Fibroblast of skin of scalp (primary cell): ENCODE data around the gene VEGFA.

Source experiments
- DNase-seq: peaks from one replicate; pipeline ENCODE4 v3.0.0-alpha.2; 2013

Gene VEGFA

GRCh38 chr6:43760210-43761168, 9.5 kb upstream of the VEGFA start:
- no peak for DNase-seq

- no peak for DNase-seq
Observed at GRCh38 chr6:43761666-43762409, 8.2 kb upstream of the VEGFA start.

- no peak for DNase-seq
Observed at GRCh38 chr6:43762410-43762768, 7.6 kb upstream of the VEGFA start.

- DNase-seq = peak; percentile 79
Observed at GRCh38 chr6:43762966-43763695, 6.9 kb upstream of the VEGFA start.

GRCh38 chr6:43763812-43764522, 6.0 kb upstream of the VEGFA start:
- DNase-seq = no peak

GRCh38 chr6:43764772-43765171, 5.2 kb upstream of the VEGFA start:
- no peak for DNase-seq

GRCh38 chr6:43765776-43766499, 4.1 kb upstream of the VEGFA start:
- no peak for DNase-seq

GRCh38 chr6:43766500-43766853, 3.5 kb upstream of the VEGFA start:
- DNase-seq = no peak

- DNase-seq = no peak
Observed at GRCh38 chr6:43766964-43767461, 3.0 kb upstream of the VEGFA start.

- no peak for DNase-seq
Observed at GRCh38 chr6:43767553-43768505, 2.2 kb upstream of the VEGFA start.

GRCh38 chr6:43768506-43768860, 1.5 kb upstream of the VEGFA start:
- DNase-seq = no peak

GRCh38 chr6:43768983-43769525, 957 bp upstream of the VEGFA start:
- peak; percentile 97 for DNase-seq

- no peak for DNase-seq
Observed at GRCh38 chr6:43770372-43771209, 580 bp downstream of the VEGFA start.

GRCh38 chr6:43771210-43771857, 1.3 kb downstream of the VEGFA start:
- DNase-seq = peak; percentile 37

- peak; percentile 38 for DNase-seq
Observed at GRCh38 chr6:43771858-43772680, 2.1 kb downstream of the VEGFA start.

- DNase-seq = no peak
Observed at GRCh38 chr6:43772681-43773049, 2.7 kb downstream of the VEGFA start.

- peak; percentile 66 for DNase-seq
Observed at GRCh38 chr6:43773050-43773979, 3.3 kb downstream of the VEGFA start.
